GM18498 (cell line): ENCODE results near the gene PLPP3.

Experiments
- ATAC-seq: cut with Tn5 transposase; IDR thresholded peaks from one replicate; pipeline ENCODE4 v1.9.1; 2021; ENCODE audit warnings: mild to moderate bottlenecking, moderate library complexity; ENCODE audit not compliant: unreplicated experiment

Gene PLPP3

DNA sequence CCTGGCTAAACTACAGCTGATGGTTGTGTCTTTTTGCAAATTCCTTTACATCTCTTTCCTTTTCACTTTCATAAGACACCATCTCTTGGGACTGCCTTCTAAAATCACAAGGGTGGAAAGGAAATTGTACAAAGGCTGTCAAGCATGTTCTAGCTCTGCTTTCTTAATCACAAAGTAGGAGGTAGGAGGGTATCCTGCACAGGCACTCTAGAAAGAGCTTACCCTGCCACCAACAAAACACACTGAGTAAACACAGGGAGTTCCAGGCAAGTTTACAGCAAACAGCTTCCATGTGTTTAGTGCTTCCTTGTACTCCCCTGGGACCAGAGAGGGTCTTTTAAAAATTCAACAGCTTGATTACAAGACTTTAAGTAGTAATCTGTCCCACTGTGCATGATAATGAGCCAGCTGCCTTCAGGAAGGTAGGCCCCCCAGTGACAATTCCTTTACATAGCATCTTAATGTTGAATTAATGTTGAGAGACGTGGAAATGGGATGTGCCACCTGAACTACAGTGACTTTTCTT, 2.4 kb downstream of the PLPP3 start:
- no peak for ATAC-seq

DNA sequence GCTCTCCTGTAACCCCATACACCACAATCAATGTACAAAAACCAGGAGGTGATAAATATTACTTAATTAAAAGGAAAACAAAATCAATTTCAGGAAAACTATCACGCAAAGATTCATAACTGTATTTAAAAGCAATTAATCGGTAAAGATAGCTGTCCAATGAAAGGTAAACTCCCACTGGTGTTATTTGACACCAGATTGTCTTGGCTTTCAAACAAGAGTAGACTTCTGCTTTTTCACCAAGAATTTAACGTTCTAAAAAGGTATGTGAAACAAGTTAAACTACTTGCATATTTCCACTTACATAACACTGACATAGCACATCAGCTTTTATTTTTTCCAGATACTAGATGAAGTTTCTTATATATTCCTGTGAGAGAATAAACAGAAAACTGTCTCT, 3.5 kb downstream of the PLPP3 start:
- ATAC-seq, result no peak

DNA sequence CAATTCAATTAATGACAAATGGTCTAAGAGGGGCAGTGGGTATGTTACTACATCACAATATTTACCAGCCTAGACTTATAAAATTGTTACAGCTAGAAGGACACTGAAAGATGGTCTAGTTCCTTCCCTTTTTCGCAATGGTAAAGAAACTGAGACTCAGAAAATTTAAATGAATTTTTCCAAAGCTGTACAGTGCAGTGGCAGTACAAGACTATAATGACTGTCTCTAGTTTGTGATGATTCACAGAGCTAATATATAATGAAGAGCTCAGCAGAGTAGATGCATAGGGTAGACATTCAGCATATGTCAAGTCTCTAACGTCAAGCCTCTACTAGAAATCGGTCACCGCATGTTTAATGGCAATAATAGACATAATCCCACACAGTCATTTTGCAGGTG, 4.6 kb downstream of the PLPP3 start:
- no peak for ATAC-seq

DNA sequence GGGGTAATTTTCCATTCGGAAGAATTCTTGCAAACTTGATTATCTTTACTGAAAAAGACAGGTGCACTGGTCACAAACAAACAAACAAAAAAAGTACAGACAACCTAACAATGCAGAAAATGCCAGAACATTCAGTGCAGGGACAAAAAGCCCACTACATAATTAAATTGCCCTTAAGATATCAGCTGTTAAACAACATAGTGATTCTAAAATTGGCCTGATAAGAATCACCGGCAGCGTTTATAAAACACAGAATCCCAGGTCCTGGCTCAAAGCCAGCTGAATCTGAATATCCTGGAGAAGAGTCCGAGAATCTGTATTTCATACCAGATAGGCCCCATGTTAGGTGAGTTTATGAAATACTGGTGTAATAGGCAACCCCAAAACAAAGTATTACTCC, 6.1 kb downstream of the PLPP3 start:
- ATAC-seq, result no peak

DNA sequence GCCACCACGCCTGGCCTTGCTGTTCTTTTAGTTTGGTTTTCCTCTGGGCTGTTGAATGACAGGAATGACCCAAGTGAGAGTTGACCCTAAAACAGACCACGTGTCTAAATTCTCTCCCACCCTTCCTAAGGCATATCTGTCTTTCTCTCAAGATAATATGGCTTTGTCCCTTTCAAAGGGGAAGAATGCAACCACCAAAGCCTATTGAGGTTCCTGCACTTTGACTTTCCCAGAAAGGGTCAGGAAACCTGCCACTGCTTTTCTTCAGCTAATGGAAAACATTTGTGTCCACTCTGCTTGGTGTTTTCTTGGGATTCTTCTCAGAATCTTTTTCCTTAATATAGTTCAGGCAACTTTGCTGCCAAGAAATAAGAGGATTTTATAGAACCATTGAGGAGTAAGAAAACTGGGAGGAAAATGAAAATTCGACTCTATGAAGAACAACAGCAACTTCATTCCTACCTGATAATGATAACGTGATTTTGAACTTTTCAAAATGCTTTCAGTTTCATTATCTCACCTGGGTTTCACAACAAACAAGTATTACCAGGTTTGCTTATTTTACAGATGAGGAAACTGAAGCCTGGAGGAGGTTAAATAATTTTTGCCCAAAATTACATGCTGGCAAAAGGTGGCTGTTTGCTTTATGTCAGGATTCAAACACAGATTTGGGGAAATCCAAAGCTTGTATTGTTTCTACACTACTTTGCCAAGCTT, 6.9 kb downstream of the PLPP3 start:
- ATAC-seq, result no peak

DNA sequence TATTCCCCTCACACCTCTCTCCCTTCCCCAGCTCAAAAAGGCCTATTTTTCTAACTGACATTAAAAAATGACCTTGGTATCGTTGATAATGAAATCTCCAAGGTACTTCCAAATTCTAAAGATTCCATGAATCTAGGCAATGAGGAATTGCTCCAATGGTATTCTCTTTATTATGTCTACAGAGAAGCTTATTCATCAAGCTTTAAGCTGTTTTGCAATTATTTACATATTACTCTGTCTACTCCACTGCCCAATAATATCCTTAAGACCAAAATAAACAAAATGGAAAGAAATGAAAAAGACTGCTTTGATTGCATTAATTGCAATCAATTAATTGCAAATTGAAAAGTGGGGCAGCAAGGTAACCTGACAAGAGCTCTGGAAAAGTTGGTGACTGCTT, 7.9 kb downstream of the PLPP3 start:
- no peak for ATAC-seq

DNA sequence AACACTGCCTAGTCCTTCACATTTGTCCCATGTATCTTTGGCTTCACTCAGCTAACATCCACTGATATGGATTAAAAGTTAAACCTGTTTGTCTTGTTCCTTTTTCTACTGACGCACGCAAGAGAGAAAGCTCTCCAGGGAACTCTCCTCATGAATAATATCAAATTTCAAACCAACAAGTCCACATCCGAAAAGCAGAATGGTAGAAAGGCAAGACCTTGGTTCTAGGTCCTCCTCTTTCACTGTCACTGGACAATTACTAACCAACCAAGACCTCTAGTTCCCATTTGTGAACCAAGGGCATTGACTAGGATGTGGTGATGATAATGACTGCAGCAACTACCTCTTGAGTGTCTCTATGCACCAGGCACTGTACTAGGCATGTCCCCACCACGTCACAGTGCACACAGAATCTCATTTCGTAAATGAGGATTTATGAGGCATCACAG, 8.4 kb downstream of the PLPP3 start:
- no peak for ATAC-seq

DNA sequence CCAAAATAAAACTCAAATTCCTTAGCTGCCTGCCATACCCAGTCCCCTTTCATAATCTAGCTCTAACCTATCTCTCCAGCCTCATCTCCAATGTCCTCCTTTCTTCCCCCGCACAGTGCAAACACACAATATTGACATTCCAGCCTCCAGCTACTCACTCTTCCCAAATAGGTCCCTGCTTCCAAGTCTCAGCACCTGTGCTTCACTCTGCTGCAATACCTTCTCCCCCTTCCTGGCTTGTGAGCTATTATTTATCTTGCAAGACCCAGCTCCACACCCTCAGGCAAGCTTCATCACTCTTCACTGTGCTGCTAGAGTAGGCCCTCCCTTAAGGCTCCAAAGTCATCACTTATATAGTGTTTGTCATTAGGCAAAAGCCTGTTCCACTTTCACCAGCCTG, 9.7 kb downstream of the PLPP3 start:
- no peak for ATAC-seq

DNA sequence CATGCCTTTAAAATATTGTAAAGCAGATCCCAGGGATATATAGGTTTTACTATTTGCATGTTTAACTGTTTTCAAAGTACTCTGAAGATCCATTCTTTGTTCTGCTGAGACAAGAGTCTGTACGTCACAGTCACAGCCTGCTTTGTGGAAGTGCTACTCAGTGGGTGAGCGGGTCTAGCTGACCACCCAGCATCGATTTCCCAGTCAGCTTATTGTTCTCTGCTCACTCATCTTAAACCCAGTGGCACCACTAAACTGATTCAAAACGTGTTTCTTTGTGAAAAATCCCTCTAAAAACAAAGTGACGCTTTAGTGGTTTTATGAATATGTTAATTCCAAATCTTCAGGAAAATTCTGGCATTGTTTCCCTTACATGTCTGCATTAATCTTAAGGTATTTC, 12.4 kb downstream of the PLPP3 start:
- ATAC-seq, result no peak

DNA sequence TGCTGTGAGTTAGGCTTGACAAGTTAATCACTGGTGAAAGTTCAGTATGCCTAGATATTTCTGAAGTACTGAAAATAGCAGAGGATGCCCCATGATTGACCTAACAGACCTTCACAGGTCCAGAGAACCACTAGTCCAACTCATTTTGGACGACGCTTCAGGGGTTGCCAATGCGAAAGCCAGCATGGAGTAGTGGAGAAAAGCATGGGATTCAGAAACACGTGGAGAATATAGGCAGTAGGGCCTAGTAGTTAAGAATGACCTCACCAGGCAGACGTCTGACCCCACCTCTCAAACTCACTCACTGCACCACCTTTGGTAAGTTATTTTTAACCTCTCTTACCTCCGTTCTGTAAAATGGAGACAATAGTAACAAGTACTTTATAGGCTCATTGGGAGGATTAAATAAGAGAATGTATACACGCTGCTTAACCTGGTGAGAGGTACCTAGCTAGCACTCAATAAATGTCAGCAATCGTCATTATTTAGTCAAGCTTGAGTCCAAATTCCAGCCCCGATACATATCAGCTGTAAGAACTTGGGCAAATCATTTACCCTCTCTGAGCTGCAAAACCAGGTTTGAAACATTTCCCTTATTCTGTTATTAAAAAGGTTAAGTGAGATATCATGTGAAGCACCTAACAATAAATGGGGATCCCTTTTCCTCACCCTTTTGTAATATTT, 13.2 kb downstream of the PLPP3 start:
- ATAC-seq, result no peak

DNA sequence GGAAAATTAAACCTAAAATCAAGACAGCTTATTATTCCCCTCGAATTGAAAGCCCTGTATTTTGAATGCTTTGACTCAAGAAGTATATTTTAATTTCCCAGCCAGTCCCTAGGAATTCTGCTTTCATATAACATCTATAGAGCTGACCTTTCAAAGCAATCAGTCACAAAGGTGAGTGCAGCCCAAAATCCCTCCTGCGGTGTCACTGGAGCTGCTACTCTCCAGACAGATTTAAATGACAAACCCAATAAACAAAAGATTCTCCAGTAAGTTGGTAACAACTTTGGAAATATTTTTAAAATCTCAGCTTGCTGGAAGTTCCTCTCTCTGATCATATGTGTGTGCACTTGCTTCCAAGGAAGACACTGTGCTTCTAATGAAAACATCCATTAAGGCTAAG, 14.7 kb downstream of the PLPP3 start:
- ATAC-seq, result no peak

DNA sequence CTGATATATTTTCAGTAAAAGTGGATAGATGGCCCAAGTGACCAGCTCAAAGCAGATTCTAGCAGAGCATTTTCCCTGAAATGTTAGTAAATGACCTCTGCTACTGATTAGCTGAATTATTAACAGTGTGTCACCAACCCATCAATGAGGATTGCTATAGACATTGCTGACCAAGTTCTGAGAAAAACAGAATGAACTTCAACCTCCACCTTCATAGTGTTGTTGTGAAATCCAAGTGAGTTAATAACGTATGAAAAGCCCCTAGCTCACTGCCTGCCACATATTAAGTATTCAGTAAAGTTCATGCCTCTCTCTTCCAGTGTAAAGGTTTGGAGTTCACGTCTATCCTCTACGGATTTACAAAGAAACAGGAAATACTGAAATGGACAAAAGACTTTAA, 15.8 kb downstream of the PLPP3 start:
- ATAC-seq, result no peak

DNA sequence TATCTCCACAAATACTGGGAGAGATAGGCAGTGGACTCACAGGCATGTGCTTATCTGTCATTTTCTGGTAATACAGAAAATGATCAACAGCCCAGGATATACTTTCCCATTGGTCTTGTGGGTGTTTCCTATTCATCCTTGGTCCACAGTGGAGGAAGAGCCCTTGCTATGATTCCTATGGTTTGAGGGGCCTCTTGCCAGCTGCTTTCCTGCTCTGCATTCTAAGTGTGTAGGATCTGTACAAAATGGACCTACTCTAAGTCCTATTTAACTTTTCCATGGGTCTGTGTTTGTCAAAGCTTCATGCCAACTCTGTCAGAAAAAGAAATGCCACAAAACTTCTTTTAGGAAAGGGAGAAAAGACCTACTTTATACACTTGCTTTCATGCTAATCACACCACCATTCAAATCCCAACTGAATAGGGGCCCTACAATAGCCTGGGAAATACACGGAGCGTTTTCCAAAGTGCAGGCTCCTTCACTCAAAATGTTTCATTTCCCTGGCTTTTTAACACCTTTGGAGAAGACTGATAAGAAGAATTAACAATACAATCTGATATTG, 16.4 kb downstream of the PLPP3 start:
- ATAC-seq, result no peak

DNA sequence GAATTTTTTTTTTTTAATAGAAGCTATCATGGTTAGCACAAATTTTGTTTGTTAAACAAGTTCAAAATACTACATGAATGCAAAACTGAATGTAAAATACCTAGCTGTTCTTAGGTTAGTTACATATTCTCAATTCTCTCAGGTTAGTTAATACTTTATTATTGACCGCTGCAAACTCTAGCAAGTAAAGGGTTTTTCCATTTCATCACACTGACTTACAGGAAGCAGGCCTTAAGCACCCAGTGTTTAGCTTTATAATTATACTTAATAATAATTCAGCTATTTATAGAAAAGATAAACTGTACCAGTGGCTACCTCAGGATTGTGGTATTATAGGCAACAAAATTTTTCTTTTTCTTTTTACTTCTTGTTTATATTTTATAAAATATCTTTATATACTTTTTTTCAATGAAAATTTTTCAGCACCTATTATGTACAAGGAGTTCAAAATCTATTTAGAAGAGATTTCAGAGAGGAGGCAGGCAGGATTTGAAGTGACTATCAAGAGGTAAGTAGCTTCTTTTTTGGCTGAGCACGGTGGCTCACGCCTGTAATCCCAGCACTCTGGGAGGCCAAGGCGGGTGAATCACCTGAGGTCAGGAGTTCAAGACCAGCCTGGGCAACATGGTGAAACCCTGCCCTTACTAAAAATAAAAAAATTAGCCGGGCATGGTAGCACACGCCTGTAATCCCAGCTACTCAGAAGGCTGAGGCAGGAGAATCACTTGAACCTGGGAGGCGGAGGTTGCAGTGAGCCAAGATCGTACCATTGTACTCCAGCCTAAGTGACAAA, 17.9 kb downstream of the PLPP3 start:
- ATAC-seq, result no peak

DNA sequence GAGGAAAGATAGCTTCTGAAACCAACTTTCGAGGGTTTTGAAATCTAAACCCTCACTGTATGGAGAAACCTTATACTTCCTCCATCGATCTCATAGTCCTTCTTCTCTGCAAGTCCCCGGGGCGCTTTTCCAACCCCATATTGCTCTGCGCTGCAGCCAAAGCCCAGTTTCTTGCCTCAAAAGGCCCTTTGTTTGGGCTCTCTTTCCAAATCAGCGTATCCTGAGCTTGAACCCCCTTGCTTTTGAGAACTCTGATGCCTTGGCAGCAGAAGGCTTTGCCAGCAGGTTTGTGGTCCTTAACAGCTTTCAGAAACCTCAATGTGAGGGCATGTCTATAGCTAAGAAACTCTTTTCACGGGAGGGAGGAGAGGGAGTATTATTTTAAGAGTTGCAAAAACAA, 21.6 kb downstream of the PLPP3 start:
- no peak for ATAC-seq

DNA sequence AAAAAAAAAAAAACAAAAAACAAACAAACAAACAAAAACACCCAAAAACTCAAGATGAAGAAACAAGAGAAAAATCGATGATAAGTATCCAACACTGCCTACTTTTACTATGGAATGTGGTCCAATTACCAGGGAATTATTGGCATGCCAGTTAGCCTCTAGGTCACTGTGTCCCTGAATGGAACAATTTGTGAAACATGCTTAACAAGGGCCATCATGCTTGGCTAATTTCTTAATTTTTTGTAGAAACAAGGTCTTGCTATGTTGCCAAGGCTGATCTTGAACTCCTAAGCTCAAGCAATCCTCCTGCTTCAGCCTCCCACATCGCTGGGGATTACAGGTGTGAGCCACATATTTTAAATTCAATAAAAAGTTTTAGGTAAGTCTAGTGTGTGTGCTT, 23.9 kb downstream of the PLPP3 start:
- ATAC-seq, result no peak

DNA sequence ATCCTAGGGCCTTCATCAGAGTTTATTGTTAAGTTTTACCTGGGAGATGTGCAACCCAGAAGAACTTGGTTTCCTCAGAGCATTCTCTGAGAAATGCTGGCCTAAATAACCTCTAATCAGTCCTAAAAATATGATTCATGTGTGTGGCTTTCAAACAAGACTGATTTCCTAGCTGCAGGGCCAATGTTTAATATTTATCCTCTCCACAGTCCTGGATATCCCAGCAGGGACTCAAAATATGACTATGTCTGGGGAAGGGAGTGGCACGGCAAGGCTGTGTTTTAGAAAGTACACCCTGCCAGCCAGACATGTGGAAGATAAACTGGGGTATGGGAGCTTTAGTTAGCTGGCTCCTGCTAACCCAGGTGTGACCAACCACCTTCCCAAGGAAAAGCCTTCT, 26.3 kb downstream of the PLPP3 start:
- no peak for ATAC-seq

DNA sequence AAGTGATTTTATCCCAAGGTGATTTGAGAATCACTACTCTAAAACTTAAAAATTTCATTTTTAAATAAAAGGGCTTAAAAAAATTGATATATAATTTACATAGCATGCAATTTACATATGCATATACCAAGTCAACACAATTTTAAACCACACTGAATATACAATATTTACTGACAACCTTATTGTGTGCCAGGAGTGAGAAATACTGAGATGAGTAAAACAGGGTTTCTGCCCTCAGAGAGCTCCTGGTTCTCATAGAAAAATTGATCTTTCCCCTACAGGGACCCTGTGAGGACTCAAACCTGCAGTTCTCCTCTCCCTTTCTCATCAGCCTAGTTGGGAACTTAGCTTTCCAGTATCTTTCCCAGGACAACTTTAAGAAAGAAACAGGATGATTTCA, 27.0 kb downstream of the PLPP3 start:
- no peak for ATAC-seq

DNA sequence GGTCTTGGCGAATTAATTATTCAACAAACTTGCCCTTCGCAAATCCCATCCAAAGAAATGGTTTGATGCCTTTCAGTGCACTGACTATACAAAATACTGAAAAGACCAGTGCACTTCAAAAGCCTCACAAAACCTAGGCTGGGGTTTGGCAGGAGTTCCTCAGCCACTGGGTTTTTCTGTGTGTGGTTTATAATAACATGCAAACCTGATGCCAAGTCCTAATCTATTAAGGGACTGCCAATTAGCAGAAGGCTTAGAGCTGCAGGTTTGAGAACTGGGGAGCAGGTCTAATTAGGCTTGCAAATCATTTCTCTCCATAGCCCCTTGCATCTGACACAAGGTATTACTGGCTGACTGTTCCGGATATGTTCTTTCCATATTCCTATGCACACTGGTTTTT, 27.7 kb downstream of the PLPP3 start:
- no peak for ATAC-seq

DNA sequence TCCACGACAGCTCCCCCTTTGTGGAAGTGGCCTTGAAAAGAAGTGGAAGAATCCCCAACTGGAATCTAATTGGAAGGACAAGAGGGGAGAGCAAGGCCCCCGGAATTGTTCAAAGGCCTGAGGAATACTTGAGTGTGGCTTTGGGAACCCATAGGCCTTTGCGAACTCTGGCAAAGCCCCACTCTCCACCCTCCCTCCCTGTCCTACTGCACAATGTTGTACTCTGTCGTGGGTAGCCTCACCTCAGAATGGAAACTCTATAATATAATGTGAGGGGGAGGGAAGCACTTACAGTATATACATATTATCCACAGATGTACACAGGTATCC, 28.5 kb downstream of the PLPP3 start:
- ATAC-seq, result no peak

DNA sequence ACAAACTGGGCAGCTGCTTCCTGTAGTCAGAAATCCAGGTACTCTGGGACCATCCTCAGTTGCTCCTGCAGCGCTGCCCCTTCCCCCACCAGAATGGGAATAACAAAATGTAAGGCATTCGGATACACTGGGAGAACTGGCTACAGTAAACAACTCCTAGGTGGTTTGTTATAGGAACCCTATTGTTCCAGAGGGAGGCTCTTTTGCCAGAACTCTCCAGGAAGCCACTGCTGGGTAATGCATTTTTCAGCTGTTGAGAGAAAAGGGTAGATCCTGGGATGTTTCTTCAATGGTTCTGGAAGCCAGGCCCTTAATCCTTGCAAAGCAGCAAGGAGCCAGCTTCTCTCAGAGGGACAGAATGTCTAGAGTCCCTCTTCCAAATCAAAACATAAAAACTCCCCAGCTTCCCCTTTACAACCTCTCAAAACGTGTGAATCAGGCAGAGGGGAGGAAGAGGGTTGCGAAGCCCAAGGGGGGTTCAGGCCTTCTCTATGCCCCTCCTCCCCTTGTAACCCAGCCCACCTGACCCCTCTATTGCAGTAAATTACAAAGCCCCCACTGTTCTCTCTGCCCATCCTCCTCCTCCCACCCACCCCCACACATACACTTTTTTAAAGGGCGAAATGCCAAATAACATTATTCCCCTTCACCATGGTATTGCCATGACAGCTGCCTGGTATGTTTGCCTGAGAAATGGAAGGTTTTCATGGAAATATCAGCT, 29.1 kb downstream of the PLPP3 start:
- ATAC-seq, result no peak
